ENCODE measurements around the gene ABL1. TPM values are rescaled to one million over a fixed set of nuclear protein-coding genes. Genes with fewer than 3 reads are reported as not detected.

The ABL1 gene
- total and polyA plus RNA-seq, 5 donors from 2014 or later, result 5.5 to 33.9 (median 8.6) TPM

DNA sequence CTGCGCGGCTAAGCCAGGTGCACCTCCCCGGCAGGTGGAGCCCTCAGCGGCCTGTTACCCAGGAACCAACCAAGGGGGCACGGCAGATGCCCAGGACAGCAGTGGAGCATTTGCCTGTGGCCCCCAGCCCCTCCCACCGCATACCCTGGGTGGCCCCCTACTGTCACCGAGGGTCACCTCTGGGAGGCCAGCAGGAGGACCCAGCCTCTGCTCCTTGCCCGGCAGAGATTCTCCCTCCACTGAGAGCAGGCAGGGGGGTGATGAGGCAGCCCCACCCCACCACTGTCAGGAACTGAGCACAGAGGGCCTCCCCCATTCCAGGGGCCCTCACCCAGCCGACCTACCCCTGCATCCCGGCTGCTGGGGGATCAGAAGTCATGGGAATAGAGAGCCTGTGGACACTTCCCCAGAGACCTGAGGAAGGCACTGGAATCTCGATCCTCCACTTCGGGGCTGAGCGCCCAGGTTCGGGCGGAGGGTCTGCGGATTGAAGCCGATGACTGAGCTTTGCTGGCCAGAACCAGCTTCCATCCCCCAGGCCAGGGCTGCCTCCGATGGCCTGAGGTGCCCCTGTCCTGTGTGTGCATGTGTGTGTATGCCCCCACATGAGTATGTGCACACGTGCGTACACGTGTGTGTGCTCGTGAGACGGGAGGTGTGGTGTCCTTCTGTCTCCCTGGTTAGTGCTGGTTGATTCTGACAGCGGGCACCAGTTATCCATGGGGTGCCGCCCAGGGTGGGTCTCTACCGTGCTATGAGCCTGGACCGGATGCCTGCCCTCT lies 61.4 kb downstream of the ABL1 start, which contains the start of gene QRFP:
QRFP (minus strand) TSS at position 580 of the 782 bp plus-strand sequence. CDS start 2,974 bp downstream, outside the sequence.
- no peaks in the 10 kb centered on the region for H3K4me1 ChIP-seq (ENCODE audit: control insufficient read depth, insufficient read depth, low read length, poor library complexity, severe bottlenecking)
- Mint-ChIP-seq H3K9me3 (no peaks in the 10 kb centered on the region), H3K4me3 (no peak within 1 kb of the TSS), H3K27me3 (no peaks in the 10 kb centered on the region), H3K27ac (no peak within 1 kb of the TSS), H3K36me3 (no peaks in the 10 kb centered on the region), H3K4me1 (no peaks in the 10 kb centered on the region)
- no peaks in the 10 kb centered on the region for H3K36me3 ChIP-seq (ENCODE audit: control insufficient read depth, insufficient read depth, low read length)
- DNase-seq (no peak), ATAC-seq (ENCODE audit: low read depth in 2 of 2) (no peak)
- no peaks in the 10 kb centered on the region for H3K27me3 ChIP-seq (ENCODE audit: control insufficient read depth, insufficient read depth, low read length)
- no peak within 1 kb of the TSS for H3K4me3 ChIP-seq (ENCODE audit: low read depth, low read length)
- no peaks in the 10 kb centered on the region for H3K9me3 ChIP-seq (ENCODE audit: control insufficient read depth in 2 of 2, low read length in 2 of 2)
- no peak within 1 kb of the TSS for H3K27ac ChIP-seq (ENCODE audit: insufficient read depth, low read length, poor library complexity, severe bottlenecking)

DNA sequence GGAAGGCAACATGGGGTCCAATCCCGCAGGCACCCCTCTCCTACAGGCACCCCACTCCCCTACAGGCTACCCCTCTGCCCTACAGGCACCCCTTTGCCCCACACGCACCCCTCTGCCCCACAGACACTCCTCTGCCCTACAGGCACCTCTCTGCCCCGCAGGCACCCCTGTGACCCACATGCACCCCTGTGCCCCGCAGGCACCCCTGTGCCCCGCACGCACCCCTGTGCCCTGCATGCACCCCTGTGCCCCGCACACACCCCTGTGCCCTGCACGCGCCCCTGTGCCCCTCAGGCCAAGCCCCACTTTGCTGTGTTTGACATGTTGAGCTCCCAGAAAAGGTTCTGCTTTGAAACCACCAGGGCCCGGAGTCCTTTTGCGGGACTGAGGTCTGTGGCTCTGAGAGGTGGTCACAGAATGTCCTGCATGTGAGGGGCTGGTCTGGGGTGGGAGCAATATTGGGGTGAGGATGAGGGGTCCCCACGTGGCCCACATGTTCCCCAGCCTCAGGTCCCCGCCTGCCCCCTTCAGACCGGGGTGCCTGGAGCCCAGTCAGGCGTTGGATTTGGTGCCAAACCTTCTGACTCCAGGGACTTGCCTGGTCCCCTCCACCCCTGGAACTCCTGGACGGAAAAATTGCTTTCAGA lies 62.2 kb downstream of the ABL1 start:
- Histone ChIP-seq H3K4me1 (ENCODE audit: control insufficient read depth, insufficient read depth, low read length, poor library complexity, severe bottlenecking) (no peaks in the 10 kb centered on the region), H3K9me3 (ENCODE audit: control insufficient read depth in 2 of 2, low read length in 2 of 2) (no peaks in the 10 kb centered on the region), H3K27me3 (ENCODE audit: control insufficient read depth, insufficient read depth, low read length) (no peaks in the 10 kb centered on the region), H3K36me3 (ENCODE audit: control insufficient read depth, insufficient read depth, low read length) (no peaks in the 10 kb centered on the region), H3K27ac (ENCODE audit: insufficient read depth, low read length, poor library complexity, severe bottlenecking) (no peak overlapping the region), H3K4me3 (ENCODE audit: low read depth, low read length) (no peak overlapping the region)
- Mint-ChIP-seq H3K9me3 (no peaks in the 10 kb centered on the region), H3K36me3 (no peaks in the 10 kb centered on the region), H3K4me3 (no peak overlapping the region), H3K4me1 (no peaks in the 10 kb centered on the region), H3K27ac (no peak overlapping the region), H3K27me3 (no peaks in the 10 kb centered on the region)
- no peak for ATAC-seq (ENCODE audit: low read depth in 2 of 2)
- DNase-seq, result no peak

DNA sequence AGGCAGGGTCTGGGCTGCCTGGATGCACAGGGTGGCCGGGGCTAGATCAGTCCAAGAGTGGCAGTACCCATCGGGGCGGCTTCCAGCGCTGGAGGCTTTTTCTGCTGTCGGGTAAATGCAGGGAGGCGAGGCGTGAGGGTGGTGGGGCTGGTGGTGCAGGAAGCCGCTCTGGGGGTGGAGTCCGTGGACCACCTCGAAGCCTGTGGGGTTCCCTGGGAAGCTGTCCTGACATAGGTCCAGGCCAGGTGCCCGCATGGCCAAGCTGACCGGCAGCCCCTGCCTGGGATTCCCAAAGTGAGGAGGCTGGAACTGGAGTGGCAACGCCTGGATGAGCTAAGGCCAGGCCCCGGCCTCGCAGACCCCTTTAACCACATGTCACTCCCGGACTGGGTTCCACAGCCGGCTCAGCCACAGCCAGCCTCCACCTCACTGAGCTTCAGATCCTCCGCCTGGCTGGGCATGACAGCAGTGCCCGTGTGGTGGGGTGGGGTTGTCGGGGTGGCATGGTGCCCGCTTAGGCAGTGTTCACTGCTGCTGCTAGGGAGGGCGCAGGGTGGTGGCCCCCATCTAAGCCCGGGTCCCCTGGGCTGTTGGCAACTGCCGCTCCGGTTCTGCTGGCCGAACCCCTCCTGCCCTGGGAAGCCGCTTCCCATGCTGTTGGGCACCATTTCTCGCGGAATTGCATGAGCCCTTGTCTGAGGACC lies 62.9 kb downstream of the ABL1 start:
- H3K9me3 Mint-ChIP-seq, result no peaks in the 10 kb centered on the region
- H3K27me3 Mint-ChIP-seq, result no peaks in the 10 kb centered on the region
- H3K9me3 ChIP-seq (ENCODE audit: control insufficient read depth in 2 of 2, low read length in 2 of 2), result no peaks in the 10 kb centered on the region
- H3K4me1 Mint-ChIP-seq, result no peaks in the 10 kb centered on the region
- no peak for DNase-seq
- no peak overlapping the region for H3K27ac Mint-ChIP-seq
- no peaks in the 10 kb centered on the region for H3K36me3 Mint-ChIP-seq
- H3K4me3 Mint-ChIP-seq, result no peak overlapping the region
- H3K27me3 ChIP-seq (ENCODE audit: control insufficient read depth, insufficient read depth, low read length), result no peaks in the 10 kb centered on the region
- H3K4me1 ChIP-seq (ENCODE audit: control insufficient read depth, insufficient read depth, low read length, poor library complexity, severe bottlenecking), result no peaks in the 10 kb centered on the region
- H3K4me3 ChIP-seq (ENCODE audit: low read depth, low read length), result no peak overlapping the region
- no peaks in the 10 kb centered on the region for H3K36me3 ChIP-seq (ENCODE audit: control insufficient read depth, insufficient read depth, low read length)
- H3K27ac ChIP-seq (ENCODE audit: insufficient read depth, low read length, poor library complexity, severe bottlenecking), result no peak overlapping the region
- no peak for ATAC-seq (ENCODE audit: low read depth in 2 of 2)

DNA sequence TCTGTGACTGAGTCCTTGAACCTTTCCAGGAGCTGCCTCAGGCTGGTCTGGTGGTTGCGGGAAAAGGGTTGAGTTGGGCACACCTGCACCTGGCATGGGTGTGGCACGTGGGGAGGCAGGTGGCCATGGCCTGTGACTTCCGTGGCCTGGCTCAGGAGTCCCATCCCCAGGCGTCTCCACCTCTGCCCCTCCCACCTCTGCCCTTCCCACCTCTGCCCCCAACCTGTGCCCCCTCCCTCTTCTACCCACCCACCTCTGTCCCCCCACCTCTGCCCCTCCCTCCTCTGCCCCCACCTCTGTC lies 63.4 kb downstream of the ABL1 start:
- Histone ChIP-seq H3K4me3 (ENCODE audit: low read depth, low read length) (no peak overlapping the region), H3K9me3 (ENCODE audit: control insufficient read depth in 2 of 2, low read length in 2 of 2) (no peaks in the 10 kb centered on the region), H3K27me3 (ENCODE audit: control insufficient read depth, insufficient read depth, low read length) (no peaks in the 10 kb centered on the region), H3K4me1 (ENCODE audit: control insufficient read depth, insufficient read depth, low read length, poor library complexity, severe bottlenecking) (no peaks in the 10 kb centered on the region), H3K27ac (ENCODE audit: insufficient read depth, low read length, poor library complexity, severe bottlenecking) (no peak overlapping the region), H3K36me3 (ENCODE audit: control insufficient read depth, insufficient read depth, low read length) (no peaks in the 10 kb centered on the region)
- DNase-seq, result no peak
- peaks cover 0 to under 1% (median 0%) of the 10 kb centered on the region in 4 donors for H3K4me1 Mint-ChIP-seq
- H3K27me3 Mint-ChIP-seq, result no peaks in the 10 kb centered on the region
- no peaks in the 10 kb centered on the region for H3K36me3 Mint-ChIP-seq
- H3K27ac Mint-ChIP-seq, result no peak overlapping the region
- no peak for ATAC-seq (ENCODE audit: low read depth in 2 of 2)
- no peak overlapping the region for H3K4me3 Mint-ChIP-seq
- no peaks in the 10 kb centered on the region for H3K9me3 Mint-ChIP-seq

DNA sequence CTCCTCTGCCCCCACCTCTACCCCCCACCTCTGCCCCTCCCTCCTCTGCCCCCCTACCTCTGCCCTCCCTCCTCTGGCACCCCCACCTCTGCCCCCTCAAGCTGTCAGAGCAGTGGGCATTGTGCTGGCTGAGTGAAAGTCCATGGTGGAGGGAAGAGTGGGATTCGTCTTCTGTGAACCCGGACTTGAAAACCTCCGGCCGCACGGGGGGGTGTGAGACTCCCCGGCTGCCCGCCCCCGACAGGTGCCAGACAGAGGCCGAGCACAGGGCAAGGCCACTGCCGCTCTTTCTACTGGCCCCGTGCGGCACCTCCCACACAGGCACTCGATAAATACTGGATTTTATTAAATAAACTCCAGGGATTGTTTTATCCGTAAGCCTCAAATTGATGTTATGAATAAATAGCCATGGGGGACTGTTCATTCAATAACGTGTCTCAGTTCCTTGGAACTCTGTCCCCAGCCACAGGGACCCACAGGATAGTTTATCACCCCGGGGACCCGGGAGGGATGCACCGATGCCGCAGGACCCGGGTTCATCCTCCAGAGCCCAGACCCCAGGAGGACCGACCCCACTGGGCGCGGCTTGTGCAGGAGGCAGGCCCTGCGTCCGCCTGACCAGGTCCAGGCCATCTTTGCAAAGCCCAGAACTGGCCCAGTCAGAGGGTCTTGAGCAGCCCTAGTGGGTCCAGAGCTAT lies 64.1 kb downstream of the ABL1 start:
- Mint-ChIP-seq H3K4me3 (no peak overlapping the region), H3K9me3 (no peaks in the 10 kb centered on the region), H3K27me3 (no peaks in the 10 kb centered on the region), H3K4me1 (peaks cover 0 to 2% (median 0%) of the 10 kb centered on the region in 4 donors), H3K27ac (no peak overlapping the region), H3K36me3 (no peaks in the 10 kb centered on the region)
- Histone ChIP-seq H3K36me3 (ENCODE audit: control insufficient read depth, insufficient read depth, low read length) (no peaks in the 10 kb centered on the region), H3K27ac (ENCODE audit: insufficient read depth, low read length, poor library complexity, severe bottlenecking) (no peak overlapping the region), H3K9me3 (ENCODE audit: control insufficient read depth in 2 of 2, low read length in 2 of 2) (no peaks in the 10 kb centered on the region), H3K4me1 (ENCODE audit: control insufficient read depth, insufficient read depth, low read length, poor library complexity, severe bottlenecking) (no peaks in the 10 kb centered on the region), H3K27me3 (ENCODE audit: control insufficient read depth, insufficient read depth, low read length) (no peaks in the 10 kb centered on the region), H3K4me3 (ENCODE audit: low read depth, low read length) (no peak overlapping the region)
- DNase-seq (no peak), ATAC-seq (ENCODE audit: low read depth in 2 of 2) (no peak)

DNA sequence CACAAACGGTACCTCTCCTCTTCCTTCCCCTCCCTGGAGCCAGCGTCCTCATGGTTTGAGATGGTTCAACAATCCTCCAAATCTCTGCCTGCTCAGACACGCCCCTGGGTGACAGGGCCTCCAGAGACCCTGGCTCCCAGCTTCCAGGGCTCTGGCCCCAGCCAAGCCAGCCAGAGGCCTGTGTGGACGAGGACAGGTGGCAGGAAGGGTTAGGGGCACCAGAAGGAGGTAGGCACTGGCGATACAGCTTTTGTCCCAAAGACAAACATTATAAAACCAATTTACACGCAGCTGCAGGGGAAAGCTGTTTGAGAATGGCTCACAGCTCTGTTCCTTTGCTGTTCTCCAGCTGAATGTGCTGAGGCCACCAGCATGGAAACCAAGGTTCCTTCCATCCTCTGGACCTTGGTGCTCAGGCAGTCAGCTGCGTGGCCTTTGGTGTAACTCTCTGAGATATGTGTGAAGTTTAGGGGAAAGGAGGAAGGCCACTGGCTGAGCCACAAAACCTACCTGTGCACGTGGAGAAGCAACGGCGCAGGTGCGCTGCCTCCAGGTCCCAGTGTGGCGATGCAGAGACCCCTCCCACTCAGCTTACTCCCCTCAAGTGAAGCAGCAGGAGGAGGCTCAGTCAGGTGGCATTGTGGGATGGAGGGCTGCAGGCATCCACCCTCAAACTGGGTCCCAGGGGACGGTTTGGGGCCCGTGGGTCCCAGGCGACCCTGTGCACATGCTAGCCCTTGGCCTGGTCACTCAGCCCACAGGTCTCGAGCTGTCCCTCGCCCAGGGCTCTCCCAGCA lies 65.8 kb downstream of the ABL1 start:
- H3K36me3 ChIP-seq (ENCODE audit: control insufficient read depth, insufficient read depth, low read length), result no peaks in the 10 kb centered on the region
- no peaks in the 10 kb centered on the region for H3K27me3 Mint-ChIP-seq
- H3K27me3 ChIP-seq (ENCODE audit: control insufficient read depth, insufficient read depth, low read length), result no peaks in the 10 kb centered on the region
- ATAC-seq (ENCODE audit: low read depth in 2 of 2) (no peak), DNase-seq (no peak)
- H3K4me1 ChIP-seq (ENCODE audit: control insufficient read depth, insufficient read depth, low read length, poor library complexity, severe bottlenecking), result no peaks in the 10 kb centered on the region
- H3K9me3 Mint-ChIP-seq, result no peaks in the 10 kb centered on the region
- H3K4me3 Mint-ChIP-seq, result peak overlapping the region in 1 of 4 donors; percentile 47
- no peak overlapping the region for H3K27ac ChIP-seq (ENCODE audit: insufficient read depth, low read length, poor library complexity, severe bottlenecking)
- H3K36me3 Mint-ChIP-seq, result no peaks in the 10 kb centered on the region
- H3K27ac Mint-ChIP-seq, result no peak overlapping the region
- no peaks in the 10 kb centered on the region for H3K9me3 ChIP-seq (ENCODE audit: control insufficient read depth in 2 of 2, low read length in 2 of 2)
- H3K4me1 Mint-ChIP-seq, result peaks cover 0 to 2% (median 0%) of the 10 kb centered on the region in 4 donors
- no peak overlapping the region for H3K4me3 ChIP-seq (ENCODE audit: low read depth, low read length)

DNA sequence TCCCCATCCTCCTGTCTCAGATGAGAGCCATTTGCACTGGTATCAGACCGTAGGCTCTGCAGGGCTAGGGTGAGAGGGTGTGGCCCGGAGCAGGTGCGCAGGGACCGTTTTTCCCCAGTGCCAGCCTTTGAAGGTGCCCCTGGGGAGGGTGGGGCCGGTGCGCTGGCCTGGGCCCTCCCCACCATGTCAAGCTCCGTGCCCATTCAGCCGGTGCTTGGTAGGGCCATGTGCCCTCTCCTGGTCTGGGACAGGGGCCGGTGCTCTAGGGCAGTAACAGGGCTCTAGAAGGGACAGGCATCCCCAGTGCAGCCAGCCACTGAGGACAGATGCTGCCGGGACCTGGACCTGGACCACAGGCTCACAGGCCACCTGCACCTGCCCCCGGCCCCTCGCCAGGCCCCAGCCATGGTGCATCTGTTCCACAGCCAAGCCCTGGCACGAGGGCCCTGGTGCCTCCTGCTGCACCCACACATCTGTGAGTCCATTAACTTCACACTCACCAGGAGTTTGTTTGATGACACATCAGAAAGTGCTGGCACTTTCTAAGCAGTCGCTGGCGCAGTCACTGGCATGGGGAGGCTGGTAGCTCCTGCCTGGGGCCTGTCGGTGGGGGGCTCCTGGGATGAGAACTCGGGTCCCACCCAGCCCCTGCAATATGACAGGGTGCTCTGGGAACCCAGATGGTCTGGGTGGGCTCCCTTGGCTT lies 66.6 kb downstream of the ABL1 start:
- no peak for DNase-seq
- no peak overlapping the region for H3K27ac ChIP-seq (ENCODE audit: insufficient read depth, low read length, poor library complexity, severe bottlenecking)
- no peaks in the 10 kb centered on the region for H3K4me1 ChIP-seq (ENCODE audit: control insufficient read depth, insufficient read depth, low read length, poor library complexity, severe bottlenecking)
- no peaks in the 10 kb centered on the region for H3K27me3 ChIP-seq (ENCODE audit: control insufficient read depth, insufficient read depth, low read length)
- no peak overlapping the region for H3K4me3 ChIP-seq (ENCODE audit: low read depth, low read length)
- Mint-ChIP-seq H3K27ac (no peak overlapping the region), H3K36me3 (no peaks in the 10 kb centered on the region), H3K4me1 (peaks cover 0 to 2% (median 0%) of the 10 kb centered on the region in 4 donors), H3K4me3 (no peak overlapping the region), H3K9me3 (no peaks in the 10 kb centered on the region), H3K27me3 (no peaks in the 10 kb centered on the region)
- no peak for ATAC-seq (ENCODE audit: low read depth in 2 of 2)
- no peaks in the 10 kb centered on the region for H3K36me3 ChIP-seq (ENCODE audit: control insufficient read depth, insufficient read depth, low read length)
- H3K9me3 ChIP-seq (ENCODE audit: control insufficient read depth in 2 of 2, low read length in 2 of 2), result no peaks in the 10 kb centered on the region
